Stimulated activated naive B cell treated with anti-CD40 and anti-IgM and Interleukin-4, amounts not matched to agents 10 μg/mL and 1 μg/mL and 100 μg/mL, for 72 hours (primary cell): ENCODE measurements around the gene SPIN1.
"Not testable (repeated sequence)": the region's sequence is repeated elsewhere in the genome, so short reads cannot be mapped to it uniquely, and the experiment has no call there.

Experiments used
- ATAC-seq, 2 donors: fragments of 150-1000 bp; cut with Tn5 transposase; replicated peaks; 2 replicates each; pipeline ENCODE4 v1.10.0; 2021; ENCODE audit warnings: moderate library complexity in 1 of 2
- DNase-seq: peaks from one replicate; pipeline ENCODE4 v3.0.0; 2021
- H3K27ac Mint-ChIP-seq: one replicate; pipeline ENCODE4 v1.8.0; 2022; ENCODE audit warnings: mild to moderate bottlenecking, mixed read lengths
- H3K27me3 Mint-ChIP-seq, 2 donors: one replicate each; pipeline ENCODE4 v1.8.0; 2022; ENCODE audit warnings: mixed read lengths in 2 of 2
- H3K36me3 Mint-ChIP-seq, 2 donors: one replicate each; pipeline ENCODE4 v1.8.0; 2022; ENCODE audit warnings: mixed read lengths in 2 of 2, mild to moderate bottlenecking in 1 of 2
- H3K4me1 Mint-ChIP-seq, 2 donors: one replicate each; pipeline ENCODE4 v1.8.0; 2022; ENCODE audit warnings: mixed read lengths in 2 of 2, mild to moderate bottlenecking in 1 of 2
- H3K4me3 Mint-ChIP-seq, 2 donors: one replicate each; pipeline ENCODE4 v1.8.0; 2022; ENCODE audit warnings: mild to moderate bottlenecking in 2 of 2, mixed read lengths in 2 of 2, moderate library complexity in 1 of 2
- H3K9me3 Mint-ChIP-seq, 2 donors: one replicate each; pipeline ENCODE4 v1.8.0; 2022; ENCODE audit warnings: mixed read lengths in 2 of 2, mild to moderate bottlenecking in 1 of 2

The SPIN1 gene

GRCh38 chr9:88378317-88378716, 9.9 kb upstream of the SPIN1 start:
- Mint-ChIP-seq H3K27me3 (peaks cover 0 to 4% of the 10 kb centered on the region in 2 donors), H3K9me3 (peaks cover 3 to 4% of the 10 kb centered on the region in 2 donors), H3K4me3 (no peak overlapping the region), H3K4me1 (peaks cover 0 to 3% of the 10 kb centered on the region in 2 donors), H3K36me3 (peaks cover 0 to 3% of the 10 kb centered on the region in 2 donors), H3K27ac (no peak overlapping the region)
- ATAC-seq (no peak), DNase-seq (no peak)

GRCh38 chr9:88379352-88379751, 8.9 kb upstream of the SPIN1 start:
- no peak overlapping the region for H3K27ac Mint-ChIP-seq
- no peak overlapping the region for H3K4me3 Mint-ChIP-seq
- ATAC-seq (no peak), DNase-seq (no peak)
- H3K27me3 Mint-ChIP-seq = peaks cover 0 to 4% of the 10 kb centered on the region in 2 donors
- peaks cover 0 to 6% of the 10 kb centered on the region in 2 donors for H3K4me1 Mint-ChIP-seq
- peaks cover 0 to 3% of the 10 kb centered on the region in 2 donors for H3K36me3 Mint-ChIP-seq
- H3K9me3 Mint-ChIP-seq = peaks cover 3 to 4% of the 10 kb centered on the region in 2 donors

GRCh38 chr9:88380118-88380517, 8.1 kb upstream of the SPIN1 start:
- no peak for ATAC-seq
- H3K4me3 Mint-ChIP-seq = no peak overlapping the region
- peaks cover 0 to 3% of the 10 kb centered on the region in 2 donors for H3K36me3 Mint-ChIP-seq
- no peak for DNase-seq
- H3K27me3 Mint-ChIP-seq = peaks cover 0 to 4% of the 10 kb centered on the region in 2 donors
- H3K27ac Mint-ChIP-seq = no peak overlapping the region
- H3K4me1 Mint-ChIP-seq = peaks cover 0 to 6% of the 10 kb centered on the region in 2 donors
- peaks cover 3 to 4% of the 10 kb centered on the region in 2 donors for H3K9me3 Mint-ChIP-seq

- not testable (repeated sequence) for H3K27me3 Mint-ChIP-seq, H3K4me3 Mint-ChIP-seq, H3K36me3 Mint-ChIP-seq, H3K9me3 Mint-ChIP-seq, DNase-seq, ATAC-seq, H3K4me1 Mint-ChIP-seq, H3K27ac Mint-ChIP-seq
Measured at GRCh38 chr9:88381322-88381721, 6.9 kb upstream of the SPIN1 start.

DNA sequence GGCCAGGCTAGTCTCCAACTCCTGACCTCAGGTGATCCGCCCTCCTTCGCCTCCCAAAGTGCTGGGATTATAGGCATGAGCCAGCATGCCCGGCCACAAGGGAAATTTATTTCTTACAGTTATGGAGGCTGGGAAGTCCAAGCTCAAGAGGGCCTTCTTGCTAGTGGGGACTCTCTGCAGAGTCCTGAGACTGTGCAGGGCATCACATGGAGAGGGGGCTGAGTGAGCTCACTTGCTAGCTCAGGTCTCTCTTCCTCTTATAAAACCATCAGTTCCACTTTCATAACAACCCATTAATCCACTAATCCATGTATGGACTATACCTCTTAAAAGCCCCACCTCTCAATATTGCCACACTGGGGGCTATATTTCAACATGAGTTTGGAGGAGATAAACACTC, 5.1 kb upstream of the SPIN1 start:
- Mint-ChIP-seq H3K9me3 (peaks cover 1 to 4% of the 10 kb centered on the region in 2 donors), H3K27ac (no peak overlapping the region), H3K27me3 (no peaks in the 10 kb centered on the region), H3K4me3 (no peak overlapping the region), H3K4me1 (peaks cover 8 to 14% of the 10 kb centered on the region in 2 donors), H3K36me3 (peaks cover 3 to 7% of the 10 kb centered on the region in 2 donors)
- DNase-seq (no peak), ATAC-seq (peak in 1 of 2 donors; percentile 31)

DNA sequence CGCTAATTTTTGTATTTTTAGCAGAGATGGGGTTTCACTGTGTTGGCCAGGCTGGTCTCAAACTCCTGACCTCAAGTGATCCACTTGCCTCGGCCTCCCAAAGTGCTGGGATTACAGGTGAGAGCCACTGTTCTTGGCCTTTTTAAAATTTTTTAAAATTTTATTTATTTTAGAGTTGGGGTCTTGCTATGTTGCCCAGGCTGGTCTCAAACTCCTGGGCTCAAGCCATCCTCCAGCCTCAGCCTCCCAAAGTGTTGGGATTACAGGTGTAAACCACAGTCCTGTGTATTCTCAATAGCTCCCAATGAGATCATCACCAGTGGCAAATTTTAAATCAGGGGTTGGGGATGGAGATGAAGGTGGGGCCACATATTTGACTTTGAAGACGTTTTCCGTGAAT, 2.1 kb upstream of the SPIN1 start:
- not testable (repeated sequence) for DNase-seq, ATAC-seq, H3K9me3 Mint-ChIP-seq, H3K27ac Mint-ChIP-seq, H3K27me3 Mint-ChIP-seq
- Mint-ChIP-seq H3K36me3 (peaks cover 3 to 11% of the 10 kb centered on the region in 2 donors), H3K4me3 (peak overlapping the region; percentile 28 to 39), H3K4me1 (peaks cover 10 to 18% of the 10 kb centered on the region in 2 donors)

DNA sequence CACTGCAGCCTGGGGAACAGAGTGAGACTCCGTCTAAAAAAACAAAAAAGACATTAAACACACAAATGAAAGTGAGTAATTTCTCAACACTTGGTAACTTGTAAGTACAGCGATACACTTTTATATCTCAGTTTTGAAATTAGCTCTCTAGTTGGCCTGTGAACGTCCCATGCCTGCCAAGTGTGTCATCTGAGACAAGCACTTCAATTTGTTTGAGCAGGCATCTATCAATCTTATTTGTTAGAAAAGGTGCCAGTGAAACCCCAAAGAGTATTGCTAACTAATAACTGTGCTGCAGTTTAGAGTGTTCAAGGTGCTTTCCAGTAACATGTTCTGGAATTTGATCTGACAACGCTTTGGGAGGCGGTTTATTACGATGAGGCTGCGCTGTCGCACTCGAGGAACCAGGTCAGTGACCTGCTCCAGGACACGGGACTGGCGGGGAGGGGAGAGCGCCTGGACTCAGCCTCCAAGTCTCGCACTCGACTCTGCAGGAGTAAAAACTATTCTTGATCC, 1.1 kb upstream of the SPIN1 start:
- Mint-ChIP-seq H3K4me3 (peak overlapping the region; percentile 89 to 94), H3K27ac (peak overlapping the region; percentile 92), H3K27me3 (no peaks in the 10 kb centered on the region), H3K9me3 (no peaks in the 10 kb centered on the region), H3K36me3 (peaks cover 6 to 17% of the 10 kb centered on the region in 2 donors), H3K4me1 (peaks cover 15 to 28% of the 10 kb centered on the region in 2 donors)
- no peak for ATAC-seq
- no peak for DNase-seq

GRCh38 chr9:88387552-88388202, 567 bp upstream of the SPIN1 start:
- ATAC-seq = peak; percentile 6 to 14
- Mint-ChIP-seq H3K9me3 (no peaks in the 10 kb centered on the region), H3K27ac (peak overlapping the region; percentile 92), H3K4me1 (peaks cover 19 to 34% of the 10 kb centered on the region in 2 donors), H3K27me3 (no peaks in the 10 kb centered on the region), H3K36me3 (peaks cover 8 to 19% of the 10 kb centered on the region in 2 donors), H3K4me3 (peak overlapping the region; percentile 89 to 94)
- DNase-seq = peak; percentile 16

DNA sequence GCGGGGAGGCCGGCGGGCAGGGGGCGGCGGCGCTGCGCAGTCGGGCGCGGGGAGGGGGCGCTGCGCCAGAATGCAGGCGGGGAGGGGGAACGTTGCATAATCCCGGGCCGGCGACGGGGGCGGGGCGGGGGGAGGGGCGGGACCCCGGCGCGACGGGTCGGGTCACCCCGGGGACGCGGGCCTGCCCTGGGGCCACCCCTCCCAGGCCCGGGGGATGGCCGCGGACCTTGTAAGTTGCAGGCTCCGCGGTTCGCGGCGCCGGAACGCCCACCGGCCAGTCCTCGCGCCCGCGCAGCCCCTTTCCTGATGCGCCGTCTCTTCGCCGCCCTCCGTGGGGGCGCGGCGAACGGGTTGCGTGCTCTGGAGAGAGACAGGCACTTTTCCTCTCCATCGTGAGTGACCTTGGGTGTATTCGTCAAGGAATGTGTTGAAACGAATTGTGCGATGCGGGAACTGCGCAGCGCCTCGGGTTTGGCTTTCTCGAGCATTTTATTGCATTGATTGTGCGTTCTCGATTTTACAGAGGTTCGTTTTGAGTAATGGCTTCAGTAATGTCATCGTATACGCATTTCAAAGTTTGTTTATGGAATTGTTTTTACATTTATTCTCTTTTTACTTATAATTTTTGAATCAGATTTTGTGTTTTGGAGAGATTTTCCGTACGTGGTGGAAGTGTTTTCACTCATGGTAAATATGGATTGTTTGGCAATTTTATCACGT, 802 bp downstream of the SPIN1 start:
- H3K9me3 Mint-ChIP-seq = no peaks in the 10 kb centered on the region
- ATAC-seq = peak; percentile 31 to 40
- peak; percentile 27 for DNase-seq

GRCh38 chr9:88390371-88390990, 2.2 kb downstream of the SPIN1 start:
- DNase-seq (no peak), ATAC-seq (no peak)
- Mint-ChIP-seq H3K27me3 (no peaks in the 10 kb centered on the region), H3K36me3 (peaks cover 10 to 25% of the 10 kb centered on the region in 2 donors), H3K4me1 (peaks cover 23 to 32% of the 10 kb centered on the region in 2 donors), H3K9me3 (no peaks in the 10 kb centered on the region), H3K4me3 (peak overlapping the region in 1 of 2 donors; percentile 3), H3K27ac (no peak overlapping the region)

More for the DNA sequence above, 802 bp downstream of the SPIN1 start:
- peaks cover 21 to 32% of the 10 kb centered on the region in 2 donors for H3K4me1 Mint-ChIP-seq
- H3K36me3 Mint-ChIP-seq = peaks cover 10 to 22% of the 10 kb centered on the region in 2 donors
- H3K27me3 Mint-ChIP-seq = no peaks in the 10 kb centered on the region
- peak overlapping the region; percentile 91 for H3K27ac Mint-ChIP-seq
- peak overlapping the region; percentile 92 to 93 for H3K4me3 Mint-ChIP-seq

GRCh38 chr9:88391236-88391635, 3.0 kb downstream of the SPIN1 start:
- H3K4me3 Mint-ChIP-seq = peak overlapping the region in 1 of 2 donors; percentile 39
- no peaks in the 10 kb centered on the region for H3K27me3 Mint-ChIP-seq
- H3K9me3 Mint-ChIP-seq = no peaks in the 10 kb centered on the region
- ATAC-seq = no peak
- peaks cover 23 to 32% of the 10 kb centered on the region in 2 donors for H3K4me1 Mint-ChIP-seq
- DNase-seq = no peak
- no peak overlapping the region for H3K27ac Mint-ChIP-seq
- peaks cover 10 to 25% of the 10 kb centered on the region in 2 donors for H3K36me3 Mint-ChIP-seq

GRCh38 chr9:88391921-88392320, 3.7 kb downstream of the SPIN1 start:
- DNase-seq = no peak
- ATAC-seq = no peak
- Mint-ChIP-seq H3K4me1 (peaks cover 26 to 32% of the 10 kb centered on the region in 2 donors), H3K36me3 (peaks cover 10 to 22% of the 10 kb centered on the region in 2 donors), H3K4me3 (no peak overlapping the region), H3K9me3 (no peaks in the 10 kb centered on the region), H3K27me3 (no peaks in the 10 kb centered on the region), H3K27ac (no peak overlapping the region)

DNA sequence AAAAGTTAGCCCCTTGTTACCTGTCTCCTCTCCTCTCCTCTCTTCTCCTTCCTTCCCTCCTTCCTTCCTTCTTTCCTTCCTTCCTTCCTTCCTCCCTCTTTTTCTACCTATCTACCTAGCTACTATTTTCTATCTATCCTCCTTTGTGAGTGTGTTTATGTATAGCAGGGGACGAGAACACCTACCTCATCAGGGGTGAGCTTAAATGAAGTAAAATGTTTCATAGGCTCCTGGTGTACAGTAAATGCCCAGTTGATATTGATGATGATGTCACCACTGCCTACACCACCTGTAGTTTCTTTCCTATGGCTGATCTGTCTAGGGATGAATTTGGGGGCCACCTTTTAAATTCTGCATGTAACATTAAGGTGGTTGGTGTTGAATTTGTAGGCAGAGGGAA, 4.3 kb downstream of the SPIN1 start:
- no peak for DNase-seq
- peaks cover 12 to 20% of the 10 kb centered on the region in 2 donors for H3K36me3 Mint-ChIP-seq
- no peaks in the 10 kb centered on the region for H3K27me3 Mint-ChIP-seq
- no peak for ATAC-seq
- no peak overlapping the region for H3K27ac Mint-ChIP-seq
- H3K4me3 Mint-ChIP-seq = no peak overlapping the region
- H3K4me1 Mint-ChIP-seq = peaks cover 26 to 33% of the 10 kb centered on the region in 2 donors
- H3K9me3 Mint-ChIP-seq = no peaks in the 10 kb centered on the region

DNA sequence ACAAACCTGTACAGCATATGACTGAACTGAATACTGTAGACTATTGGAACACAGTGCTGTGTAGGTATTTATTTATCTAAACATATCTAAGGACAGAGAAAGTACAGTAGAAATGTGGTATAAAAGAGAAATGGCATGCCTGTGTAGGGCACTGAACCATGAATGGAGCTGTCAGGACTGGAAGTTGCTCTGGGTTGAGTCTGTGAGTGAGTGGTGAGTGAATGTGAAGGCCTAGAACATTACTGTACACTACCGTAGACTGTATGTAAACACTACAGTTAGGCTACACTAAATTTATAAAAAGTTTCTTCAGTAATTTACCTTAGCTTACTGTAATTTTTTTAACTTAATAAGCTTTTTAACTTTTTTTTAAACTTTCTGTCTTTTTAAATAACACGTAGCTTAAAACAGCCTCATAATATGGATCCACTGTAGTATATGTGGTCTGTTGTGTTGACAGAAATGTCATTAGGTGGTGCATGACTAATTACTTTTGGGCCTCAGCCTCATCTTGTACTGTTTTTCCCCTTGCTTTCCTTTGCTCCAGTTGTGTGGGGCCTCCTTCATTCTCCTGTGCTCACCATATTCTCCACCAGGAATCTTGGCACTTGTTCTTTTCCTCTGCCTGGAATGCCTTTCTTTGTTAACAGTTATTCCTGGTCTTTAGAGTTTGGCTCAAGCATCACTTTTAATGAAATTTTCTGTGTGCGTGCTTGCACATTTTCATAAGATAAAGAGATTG, 8.8 kb downstream of the SPIN1 start:
- DNase-seq (no peak), ATAC-seq (no peak)
- Mint-ChIP-seq H3K36me3 (peaks cover 11 to 22% of the 10 kb centered on the region in 2 donors), H3K27ac (no peak overlapping the region), H3K27me3 (no peaks in the 10 kb centered on the region), H3K4me1 (peaks cover 23 to 27% of the 10 kb centered on the region in 2 donors), H3K4me3 (no peak overlapping the region), H3K9me3 (no peaks in the 10 kb centered on the region)
